Tibial nerve (tissue), 4 donors: ENCODE results near the gene TRIM9. TPM values are rescaled to one million over a fixed set of nuclear protein-coding genes. Genes with fewer than 3 reads are reported as not detected.

ENCODE experiments used
- DNase-seq, 2 donors: peaks; one replicate each; pipeline ENCODE4 v3.0.0-alpha.2; 2019; ENCODE audit warnings: low spot score in 2 of 2
- H3K27ac ChIP-seq, 4 donors: fragments of 200-600 bp; sonication (generic) in 3 of 4; one replicate each; pipeline ENCODE4 v1.5.1; 2017 to 2019; ENCODE audit warnings: mild to moderate bottlenecking in 1 of 4
- H3K27me3 ChIP-seq, 2 donors: fragments of 200-600 bp; sonication (generic) in 1 of 2; one replicate each; pipeline versions ENCODE4 v1.5.1 to v1.6.0; 2017 to 2019
- H3K36me3 ChIP-seq, 3 donors: fragments of 200-600 bp; sonication (generic); one replicate each; pipeline ENCODE4 v1.5.1; 2018 to 2019
- H3K4me1 ChIP-seq, 4 donors: fragments of 200-600 bp; sonication (generic) in 3 of 4; one replicate each; pipeline ENCODE4 v1.5.1; 2017 to 2019
- H3K4me3 ChIP-seq, 4 donors: fragments of 200-600 bp; sonication (generic) in 3 of 4; one replicate each; pipeline ENCODE4 v1.5.1; 2017 to 2019; ENCODE audit warnings: mild to moderate bottlenecking in 1 of 4, moderate library complexity in 1 of 4
- H3K9me3 ChIP-seq, 4 donors: fragments of 200-600 bp; sonication (generic) in 3 of 4; one replicate each; pipeline ENCODE4 v1.5.1; 2017 to 2019
- CTCF ChIP-seq, 5 experiments: fragments of 200-600 bp in 3 of 5; fragments of 450-650 bp in 2 of 5; sonication (generic) in 3 of 5; IDR thresholded peaks; one replicate each; pipeline ENCODE4 v1.5.1; 2016 to 2019; ENCODE audit warnings: antibody characterized with exemption in 5 of 5, mild to moderate bottlenecking in 3 of 5, moderate library complexity in 2 of 5
- EP300 ChIP-seq, 2 donors: sonication (generic); formaldehyde crosslinking; IDR thresholded peaks; one replicate each; pipeline ENCODE4 v1.6.1; 2017; ENCODE audit warnings: antibody characterized with exemption in 2 of 2, mild to moderate bottlenecking in 1 of 2
- POLR2A ChIP-seq, 2 donors: fragments of 450-650 bp; IDR thresholded peaks; one replicate each; pipeline ENCODE4 v1.6.1; 2017; ENCODE audit warnings: antibody characterized with exemption in 2 of 2, mild to moderate bottlenecking in 2 of 2, moderate library complexity in 2 of 2
- WGBS, 2 donors: methylation state at CpG; one replicate each; pipeline ENCODE4 v1.1.5; 2018; 5-methylcytosine and 5-hydroxymethylcytosine counted together
- total RNA-seq, 4 donors: library from RNA; depleted of rRNA; stranded (reverse); fragments of >200 nt; gene quantifications; one replicate each; pipeline ENCODE4 v1.1.0, GENCODE V29; 2016

Gene TRIM9
- total RNA-seq, 4 donors from 2014 or later, result 0.87 to 5.9 (median 4.9) TPM

GRCh38 chr14:50954811-50955372, 140.0 kb downstream of the TRIM9 start:
- DNase-seq, result no peak
- Histone ChIP-seq H3K27ac (peak overlapping the region in 2 of 4 donors; percentile 59 to 71), H3K4me3 (no peak overlapping the region), H3K4me1 (peaks cover 0 to 13% (median 4%) of the 10 kb centered on the region in 4 donors), H3K36me3 (no peaks in the 10 kb centered on the region), H3K9me3 (no peaks in the 10 kb centered on the region), H3K27me3 (no peaks in the 10 kb centered on the region)
- TF ChIP-seq EP300 (IDR thresholded peaks at IDR 0.05) (no peak), CTCF (IDR thresholded peaks at IDR 0.05) (peak; percentile 37 to 74 (median 64))
- 9 to 24% methylated on average over 1 of the region's 1 CpG for WGBS, 2 donors

- Histone ChIP-seq H3K36me3 (no peaks in the 10 kb centered on the region), H3K27ac (no peak overlapping the region), H3K4me1 (peaks cover 0 to 13% (median 4%) of the 10 kb centered on the region in 4 donors), H3K4me3 (no peak overlapping the region), H3K27me3 (no peaks in the 10 kb centered on the region), H3K9me3 (no peaks in the 10 kb centered on the region)
- DNase-seq, result no peak
- WGBS, 2 donors, result 90 to 94% methylated on average over 1 of the region's 1 CpG
- TF ChIP-seq CTCF (IDR thresholded peaks at IDR 0.05), result no peak
- no peak for TF ChIP-seq POLR2A (IDR thresholded peaks at IDR 0.05)
- TF ChIP-seq EP300 (IDR thresholded peaks at IDR 0.05), result no peak
These were observed 141.4 kb downstream of the TRIM9 start for GRCh38 chr14:50953502-50953901.

GRCh38 chr14:50951032-50951431, 143.9 kb downstream of the TRIM9 start:
- no peak for DNase-seq
- no peaks in the 10 kb centered on the region for H3K36me3 ChIP-seq
- H3K9me3 ChIP-seq, result no peaks in the 10 kb centered on the region
- H3K27ac ChIP-seq, result no peak overlapping the region
- H3K4me3 ChIP-seq, result no peak overlapping the region
- WGBS, 2 donors, result 89 to 97% methylated on average over 6 of the region's 6 CpGs
- TF ChIP-seq POLR2A (IDR thresholded peaks at IDR 0.05), result no peak
- no peak for TF ChIP-seq CTCF (IDR thresholded peaks at IDR 0.05)
- TF ChIP-seq EP300 (IDR thresholded peaks at IDR 0.05), result no peak
- H3K27me3 ChIP-seq, result no peaks in the 10 kb centered on the region
- peaks cover 0 to 11% (median 4%) of the 10 kb centered on the region in 4 donors for H3K4me1 ChIP-seq

- 81 to 87% methylated on average over 2 of the region's 2 CpGs for WGBS, 2 donors
- H3K36me3 ChIP-seq, result no peaks in the 10 kb centered on the region
These were observed 146.7 kb downstream of the TRIM9 start for GRCh38 chr14:50948205-50948604.

More at GRCh38 chr14:50948205-50948604, 146.7 kb downstream of the TRIM9 start:
- Histone ChIP-seq H3K4me3 (no peak overlapping the region), H3K9me3 (no peaks in the 10 kb centered on the region), H3K27me3 (no peaks in the 10 kb centered on the region), H3K27ac (peak overlapping the region in 1 of 4 donors; percentile 55), H3K4me1 (peaks cover 0 to 8% (median 0%) of the 10 kb centered on the region in 4 donors)
- DNase-seq, result no peak
- TF ChIP-seq CTCF (IDR thresholded peaks at IDR 0.05), result no peak
- no peak for TF ChIP-seq POLR2A (IDR thresholded peaks at IDR 0.05)
- TF ChIP-seq EP300 (IDR thresholded peaks at IDR 0.05), result no peak
